ENCODE data around the gene TXNRD2.

DNA sequence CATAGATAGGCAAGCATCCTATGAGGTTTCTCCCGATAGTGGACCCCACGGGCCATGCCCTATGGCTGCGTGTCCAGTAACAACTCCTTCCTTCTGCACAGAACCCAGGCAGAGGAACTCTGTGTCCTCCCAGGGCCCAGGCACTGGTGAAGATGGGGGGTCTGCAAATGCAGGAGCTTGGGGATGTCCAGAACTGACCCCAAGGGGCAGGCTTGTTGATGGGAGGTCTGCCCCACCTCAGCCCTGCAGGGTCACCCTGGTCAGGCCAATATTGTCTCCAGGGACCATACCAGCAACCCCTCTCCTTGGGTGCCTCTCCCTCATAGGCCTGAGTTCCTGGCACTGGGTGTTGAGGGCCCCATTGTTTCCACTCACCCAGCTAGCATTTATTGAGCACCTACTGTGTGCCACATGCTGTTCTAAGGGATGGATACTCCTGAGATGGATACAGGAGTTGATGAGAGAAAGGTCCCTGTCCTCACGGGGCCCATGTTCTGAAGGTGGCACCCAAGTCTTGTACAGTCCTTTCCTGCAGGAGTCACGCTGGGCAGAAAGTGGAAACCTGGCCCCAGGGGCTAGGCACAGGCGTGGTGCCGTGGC lies 26.3 kb upstream of the TXNRD2 start:
- TF ChIP-seq GATA2 (IDR thresholded peaks at IDR 0.05; ENCODE audit: low read depth, low read length) (no peak), GATA3 (IDR thresholded peaks at IDR 0.05; ENCODE audit: low read depth, low read length) (no peak)
